Sigmoid colon (tissue), 4 donors: Measurements from ENCODE around the gene TNRC6A.
"Not testable (repeated sequence)": the region's sequence is repeated elsewhere in the genome, so short reads cannot be mapped to it uniquely, and the experiment has no call there.

Experiments
- CTCF ChIP-seq, 4 experiments: fragments of 450-650 bp in 3 of 4; fragments of 200-600 bp in 1 of 4; IDR thresholded peaks; one replicate each; pipeline ENCODE4 v1.5.1; 2016 to 2019; ENCODE audit warnings: antibody characterized with exemption in 4 of 4, mild to moderate bottlenecking in 3 of 4, moderate library complexity in 2 of 4
- EP300 ChIP-seq, 4 donors: sonication (generic); formaldehyde crosslinking; IDR thresholded peaks; one replicate each; pipeline ENCODE4 v1.6.1; 2017; ENCODE audit warnings: antibody characterized with exemption in 4 of 4
- POLR2AphosphoS5 ChIP-seq, 4 donors: sonication (generic); formaldehyde crosslinking; IDR thresholded peaks; one replicate each; pipeline ENCODE4 v1.6.1; 2017; ENCODE audit warnings: antibody characterized with exemption in 4 of 4

GRCh38 chr16:24742610-24743009 is 13.2 kb downstream of the TNRC6A start:
- not testable (repeated sequence) for TF ChIP-seq CTCF, EP300, POLR2AphosphoS5 (IDR thresholded peaks at IDR 0.05)
